Measurements from ENCODE around the gene LETMD1.

The LETMD1 gene

GRCh38 chr12:51005030-51005429 is 43.1 kb upstream of the LETMD1 start:
- no peak overlapping the region for H3K4me3 ChIP-seq (replicated peaks; ENCODE audit: low read depth, low read length)
- no peak for TF ChIP-seq CTCF (IDR thresholded peaks at IDR 0.05; ENCODE audit: insufficient read depth, low read length, poor library complexity, severe bottlenecking)
- no peak for DNase-seq (ENCODE audit: extremely low read depth, insufficient read length)
- peaks cover 2% of the 10 kb centered on the region for H3K36me3 ChIP-seq (ENCODE audit: control insufficient read depth, insufficient read depth, low read length)
- H3K27me3 ChIP-seq (replicated peaks; ENCODE audit: control insufficient read depth, insufficient read depth, low read length): no peaks in the 10 kb centered on the region

GRCh38 chr12:51005671-51006070 is 42.5 kb upstream of the LETMD1 start:
- peaks cover 2% of the 10 kb centered on the region for H3K36me3 ChIP-seq (ENCODE audit: control insufficient read depth, insufficient read depth, low read length)
- DNase-seq (ENCODE audit: extremely low read depth, insufficient read length): no peak
- H3K27me3 ChIP-seq (replicated peaks; ENCODE audit: control insufficient read depth, insufficient read depth, low read length): no peaks in the 10 kb centered on the region
- TF ChIP-seq CTCF (IDR thresholded peaks at IDR 0.05; ENCODE audit: insufficient read depth, low read length, poor library complexity, severe bottlenecking): no peak
- H3K4me3 ChIP-seq (replicated peaks; ENCODE audit: low read depth, low read length): no peak overlapping the region

- no peak overlapping the region for H3K4me3 ChIP-seq (replicated peaks; ENCODE audit: low read depth, low read length)
- no peak for DNase-seq (ENCODE audit: extremely low read depth, insufficient read length)
- H3K27me3 ChIP-seq (replicated peaks; ENCODE audit: control insufficient read depth, insufficient read depth, low read length): no peaks in the 10 kb centered on the region
- H3K36me3 ChIP-seq (ENCODE audit: control insufficient read depth, insufficient read depth, low read length): peaks cover 2% of the 10 kb centered on the region
- no peak for TF ChIP-seq CTCF (IDR thresholded peaks at IDR 0.05; ENCODE audit: insufficient read depth, low read length, poor library complexity, severe bottlenecking)
Observed at GRCh38 chr12:51008329-51009055, 39.6 kb upstream of the LETMD1 start.

GRCh38 chr12:51009056-51009440 is 39.1 kb upstream of the LETMD1 start:
- no peak overlapping the region for H3K4me3 ChIP-seq (replicated peaks; ENCODE audit: low read depth, low read length)
- H3K27me3 ChIP-seq (replicated peaks; ENCODE audit: control insufficient read depth, insufficient read depth, low read length): no peaks in the 10 kb centered on the region
- no peak for TF ChIP-seq CTCF (IDR thresholded peaks at IDR 0.05; ENCODE audit: insufficient read depth, low read length, poor library complexity, severe bottlenecking)
- no peak for DNase-seq (ENCODE audit: extremely low read depth, insufficient read length)
- H3K36me3 ChIP-seq (ENCODE audit: control insufficient read depth, insufficient read depth, low read length): peaks cover 2% of the 10 kb centered on the region

- H3K27me3 ChIP-seq (replicated peaks; ENCODE audit: control insufficient read depth, insufficient read depth, low read length): no peaks in the 10 kb centered on the region
- no peak for TF ChIP-seq CTCF (IDR thresholded peaks at IDR 0.05; ENCODE audit: insufficient read depth, low read length, poor library complexity, severe bottlenecking)
- no peaks in the 10 kb centered on the region for H3K36me3 ChIP-seq (ENCODE audit: control insufficient read depth, insufficient read depth, low read length)
- no peak for DNase-seq (ENCODE audit: extremely low read depth, insufficient read length)
- no peak overlapping the region for H3K4me3 ChIP-seq (replicated peaks; ENCODE audit: low read depth, low read length)
Observed at GRCh38 chr12:51011955-51012354, 36.2 kb upstream of the LETMD1 start.

All from GM06990 (cell line).